ENCODE data around the gene LGALS14. TPM values are rescaled to one million over a fixed set of nuclear protein-coding genes. Genes with fewer than 3 reads are reported as not detected.
A peak's percentile ranks its signal among the peaks of the same experiment; 100 is the strongest.

LGALS14 gene
- total and polyA plus RNA-seq, 10 of the 15 experiments (the other 5 are each of a cell fraction or from before 2014, with no cell fraction given), result 5.1 to 34.6 (median 7.3) TPM

GRCh38 chr19:39659791-39660190 lies 44.5 kb upstream of the LGALS14 start:
- FAIRE-seq (no peak), DNase-seq (ENCODE audit: low read depth, low spot score) (no peak), ATAC-seq (peak; percentile 72)
- Histone ChIP-seq H3K4me1 (ENCODE audit: control insufficient read depth, insufficient read depth, low read length) (no peaks in the 10 kb centered on the region), H3K36me3 (ENCODE audit: control insufficient read depth in 2 of 2, insufficient read depth in 2 of 2, low read length in 1 of 2) (no peaks in the 10 kb centered on the region), H3K27ac (ENCODE audit: control insufficient read depth, insufficient read depth) (no peak overlapping the region), H2AFZ (ENCODE audit: control insufficient read depth, low read depth, low read length) (no peak overlapping the region), H3K4me3 (no peak overlapping the region), H4K20me1 (ENCODE audit: control insufficient read depth, insufficient read depth) (no peaks in the 10 kb centered on the region), H3K4me2 (ENCODE audit: control insufficient read depth, insufficient read depth) (no peak overlapping the region), H3K27me3 (replicated peaks in 1 of 2; ENCODE audit: control insufficient read depth in 2 of 2, insufficient read depth in 2 of 2, low read length in 1 of 2) (no peaks in the 10 kb centered on the region), H3K79me2 (ENCODE audit: control insufficient read depth, insufficient read depth, low read length) (no peaks in the 10 kb centered on the region), H3K9ac (ENCODE audit: control insufficient read depth, insufficient read depth, low read length) (no peak overlapping the region), H3K9me3 (replicated peaks; ENCODE audit: control insufficient read depth, insufficient read depth, low read length) (no peaks in the 10 kb centered on the region)
- TF ChIP-seq PAX8 (IDR thresholded peaks at IDR 0.05) (no peak), SPI1 (IDR thresholded peaks at IDR 0.05; ENCODE audit: borderline replicate concordance, insufficient read depth, low read depth, low read length) (peak; percentile 77), ATF2 (IDR thresholded peaks at IDR 0.05; ENCODE audit: low read length) (no peak)
- POLR2A ChIA-PET, result no interaction called here
- no TSS peak for BruUV-seq (replicated peaks)
- intact Hi-C loops (cut with micrococcal nuclease; ENCODE audit: unreplicated experiment) (no loop called here), in situ Hi-C loops (cut with MboI) (no loop called here)
- SMC1A ChIA-PET (ENCODE audit: uncharacterized antibody, unreplicated experiment), result no interaction called here
- CTCF ChIA-PET, result no interaction called here
- WGBS (ENCODE audit: insufficient coverage, insufficient replicate concordance, low lambda C conversion rate, missing lambda C conversion rate), result 0% methylated on average over 4 of the region's 4 CpGs
- RAD21 ChIA-PET (ENCODE audit: unreplicated experiment), result no interaction called here

GRCh38 chr19:39660661-39661060 lies 43.6 kb upstream of the LGALS14 start:
- no TSS peak for BruUV-seq (replicated peaks)
- Histone ChIP-seq H3K79me2 (ENCODE audit: control insufficient read depth, insufficient read depth, low read length) (no peaks in the 10 kb centered on the region), H3K4me3 (no peak overlapping the region), H3K4me2 (ENCODE audit: control insufficient read depth, insufficient read depth) (no peak overlapping the region), H3K27me3 (replicated peaks in 1 of 2; ENCODE audit: control insufficient read depth in 2 of 2, insufficient read depth in 2 of 2, low read length in 1 of 2) (no peaks in the 10 kb centered on the region), H3K9ac (ENCODE audit: control insufficient read depth, insufficient read depth, low read length) (no peak overlapping the region), H3K36me3 (ENCODE audit: control insufficient read depth in 2 of 2, insufficient read depth in 2 of 2, low read length in 1 of 2) (no peaks in the 10 kb centered on the region), H3K27ac (ENCODE audit: control insufficient read depth, insufficient read depth) (no peak overlapping the region), H4K20me1 (ENCODE audit: control insufficient read depth, insufficient read depth) (no peaks in the 10 kb centered on the region), H2AFZ (ENCODE audit: control insufficient read depth, low read depth, low read length) (no peak overlapping the region), H3K9me3 (replicated peaks; ENCODE audit: control insufficient read depth, insufficient read depth, low read length) (peaks cover 3% of the 10 kb centered on the region; the same call in 2 of the 3 replicates), H3K4me1 (ENCODE audit: control insufficient read depth, insufficient read depth, low read length) (no peaks in the 10 kb centered on the region)
- ChIA-PET SMC1A (ENCODE audit: uncharacterized antibody, unreplicated experiment) (no interaction called here), POLR2A (no interaction called here), RAD21 (ENCODE audit: unreplicated experiment) (no interaction called here), CTCF (interaction anchor here (1.0 kb wide), 1 partner anchor 12 kb away, joined by 4 read pairs; no protein-coding TSS in a partner anchor)
- ATAC-seq, result no peak
- intact Hi-C loops (cut with micrococcal nuclease; ENCODE audit: unreplicated experiment), result no loop called here
- DNase-seq (ENCODE audit: low read depth, low spot score), result no peak
- WGBS (ENCODE audit: insufficient coverage, insufficient replicate concordance, low lambda C conversion rate, missing lambda C conversion rate), result 67% methylated on average over 4 of the region's 4 CpGs
- FAIRE-seq, result no peak
- in situ Hi-C loops (cut with MboI), result no loop called here
- TF ChIP-seq SREBF2 (IDR thresholded peaks at IDR 0.05; ENCODE audit: low read length), result no peak
- TF ChIP-seq CUX1 (IDR thresholded peaks at IDR 0.05; ENCODE audit: insufficient replicate concordance, low read depth, low read length), result no peak
- TF ChIP-seq ZZZ3 (IDR thresholded peaks at IDR 0.05; ENCODE audit: control insufficient read depth, insufficient read length, low read depth), result no peak
- no peak for TF ChIP-seq SUPT20H (IDR thresholded peaks at IDR 0.05; ENCODE audit: borderline replicate concordance, control insufficient read depth, low read depth, low read length)
- TF ChIP-seq MYB (IDR thresholded peaks at IDR 0.05; ENCODE audit: borderline replicate concordance, low read depth, low read length), result no peak
- no peak for TF ChIP-seq PAX8 (IDR thresholded peaks at IDR 0.05)
- TF ChIP-seq TBL1XR1 (IDR thresholded peaks at IDR 0.05; ENCODE audit: low read depth, low read length), result no peak
- TF ChIP-seq PAX5 (IDR thresholded peaks at IDR 0.05; ENCODE audit: borderline replicate concordance, low read depth, low read length), result no peak
- TF ChIP-seq ASH2L (IDR thresholded peaks at IDR 0.05; ENCODE audit: borderline replicate concordance, low read depth), result no peak

Data from GM12878 (cell line).